Measurements from ENCODE around the gene HAND1.
A peak's percentile ranks its signal among the peaks of the same experiment; 100 is the strongest.

Gene HAND1

DNA sequence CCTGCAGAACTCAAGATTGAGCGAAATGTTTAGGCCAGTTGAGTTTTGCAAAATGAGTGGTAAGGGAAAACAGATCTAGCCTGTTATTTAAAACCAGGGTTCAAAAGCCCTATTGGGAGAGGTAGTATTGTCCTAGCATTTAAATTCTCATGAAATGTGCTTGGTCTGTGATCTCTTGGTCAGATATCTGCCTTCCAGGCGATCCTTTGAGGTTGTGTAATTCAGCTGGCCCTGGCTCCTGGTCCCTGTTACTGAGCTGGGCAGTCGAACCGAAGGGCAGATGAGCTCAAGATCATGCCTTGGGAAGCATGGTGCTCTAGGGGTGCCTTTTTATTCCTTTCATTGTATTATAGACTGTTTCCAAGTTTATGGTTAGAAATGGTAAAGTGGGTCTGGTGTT, 17.9 kb downstream of the HAND1 start:
- no peak overlapping the region for H3K4me3 ChIP-seq (ENCODE audit: low read depth, low read length)
- DNase-seq (ENCODE audit: low read depth) = no peak
- TF ChIP-seq CTCF (IDR thresholded peaks at IDR 0.05; ENCODE audit: insufficient read depth, low read depth, low read length, missing control alignments) = no peak

DNA sequence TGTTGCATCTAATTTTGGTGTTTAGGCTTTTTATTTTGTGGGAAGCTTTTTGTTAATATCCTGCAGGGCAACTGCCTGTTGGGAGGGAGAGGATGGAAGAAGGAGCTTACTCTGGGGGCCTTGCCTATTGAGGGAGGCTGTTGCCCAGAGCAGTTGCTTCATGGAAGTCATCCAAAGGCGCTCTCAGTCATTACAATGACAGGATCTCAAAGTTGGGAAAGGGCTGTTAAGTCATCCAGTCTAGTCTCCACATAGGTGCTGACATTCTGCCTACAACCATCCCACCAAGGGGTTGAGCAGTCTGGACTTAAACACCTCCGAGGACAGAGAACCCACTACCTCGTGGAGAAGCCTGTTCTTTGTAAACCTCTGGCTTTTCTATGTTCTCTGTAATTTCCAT, 19.0 kb downstream of the HAND1 start:
- no peak overlapping the region for H3K4me3 ChIP-seq (ENCODE audit: low read depth, low read length)
- DNase-seq (ENCODE audit: low read depth) = no peak
- no peak for TF ChIP-seq CTCF (IDR thresholded peaks at IDR 0.05; ENCODE audit: insufficient read depth, low read depth, low read length, missing control alignments)

- DNase-seq (ENCODE audit: low read depth) = no peak
- no peak for TF ChIP-seq CTCF (IDR thresholded peaks at IDR 0.05; ENCODE audit: insufficient read depth, low read depth, low read length, missing control alignments)
- H3K4me3 ChIP-seq (ENCODE audit: low read depth, low read length) = no peak overlapping the region
These were observed 21.5 kb downstream of the HAND1 start for GRCh38 chr5:154456540-154456939.

DNA sequence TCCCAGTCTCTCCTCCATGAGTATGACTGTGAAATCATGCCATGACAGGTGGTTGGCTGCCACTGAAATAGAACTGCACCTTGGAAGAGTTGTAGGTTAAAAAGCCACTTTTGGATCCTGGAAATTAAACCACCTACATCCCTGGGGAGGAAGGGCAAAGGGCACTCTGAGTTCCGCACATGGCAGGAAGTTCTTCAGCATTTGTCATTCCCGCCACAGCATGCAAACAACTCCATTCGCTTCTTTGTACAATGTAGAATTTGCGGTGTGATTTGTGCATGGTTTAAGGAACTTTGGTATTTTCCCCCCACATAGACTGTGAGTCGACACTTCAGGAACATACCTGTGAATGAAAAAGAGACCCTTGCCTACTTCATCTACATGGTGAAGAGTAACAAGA, 22.4 kb downstream of the HAND1 start:
- TF ChIP-seq CTCF (IDR thresholded peaks at IDR 0.05; ENCODE audit: insufficient read depth, low read depth, low read length, missing control alignments) = no peak
- DNase-seq (ENCODE audit: low read depth) = no peak
- no peak overlapping the region for H3K4me3 ChIP-seq (ENCODE audit: low read depth, low read length)

DNA sequence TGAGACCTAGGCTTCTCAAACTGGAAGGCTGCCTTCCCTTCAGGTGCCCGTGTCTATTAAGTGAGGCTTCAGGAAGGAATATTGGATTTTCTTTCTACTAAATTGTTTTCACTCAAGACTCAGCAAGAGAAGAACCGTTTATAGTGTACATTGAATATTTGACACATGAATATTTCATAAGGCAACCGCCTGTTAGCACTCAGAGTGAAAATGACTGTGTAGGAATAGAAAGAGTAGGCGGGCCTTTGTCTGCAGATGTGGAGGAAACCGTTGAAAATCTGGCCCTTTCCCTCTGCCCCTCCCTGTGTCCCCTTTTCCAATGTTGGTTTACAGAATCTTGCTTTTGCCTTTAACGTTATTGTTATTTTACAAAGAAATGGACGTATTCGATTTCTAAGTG, 26.1 kb downstream of the HAND1 start:
- no peak for TF ChIP-seq CTCF (IDR thresholded peaks at IDR 0.05; ENCODE audit: insufficient read depth, low read depth, low read length, missing control alignments)
- H3K4me3 ChIP-seq (ENCODE audit: low read depth, low read length) = no peak overlapping the region
- no peak for DNase-seq (ENCODE audit: low read depth)

DNA sequence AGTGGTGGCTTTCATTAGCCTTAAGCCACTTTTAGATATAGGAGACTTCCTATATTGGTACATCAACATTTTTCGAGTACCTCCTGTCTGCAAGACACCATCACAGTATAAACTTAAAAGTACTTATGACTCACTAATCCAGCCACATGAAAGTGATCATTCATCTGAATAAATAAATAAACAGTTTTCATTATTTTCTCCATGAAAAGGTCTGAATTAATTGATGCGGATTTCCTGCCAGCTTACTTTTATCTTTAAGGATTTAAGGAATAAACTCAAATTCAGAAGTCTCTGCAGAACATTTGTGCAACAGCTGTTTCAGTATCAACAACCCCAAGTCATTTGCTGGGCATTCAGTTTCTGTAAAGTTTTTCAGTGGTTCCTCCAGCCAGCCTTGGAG, 28.2 kb downstream of the HAND1 start:
- no peak for DNase-seq (ENCODE audit: low read depth)
- TF ChIP-seq CTCF (IDR thresholded peaks at IDR 0.05; ENCODE audit: insufficient read depth, low read depth, low read length, missing control alignments) = no peak
- no peak overlapping the region for H3K4me3 ChIP-seq (ENCODE audit: low read depth, low read length)

GRCh38 chr5:154447089-154447725, 30.8 kb downstream of the HAND1 start:
- no peak for TF ChIP-seq CTCF (IDR thresholded peaks at IDR 0.05; ENCODE audit: insufficient read depth, low read depth, low read length, missing control alignments)
- DNase-seq (ENCODE audit: low read depth) = no peak
- H3K4me3 ChIP-seq (ENCODE audit: low read depth, low read length) = peak overlapping the region; percentile 90

Data from GM12865 (cell line).